GM21529 (cell line): ENCODE data around the gene EIF2D.
A peak's percentile ranks its signal among the peaks of the same experiment; 100 is the strongest.
"Not testable (repeated sequence)": the region's sequence is repeated elsewhere in the genome, so short reads cannot be mapped to it uniquely, and the experiment has no call there.

ENCODE experiments used
- ATAC-seq: cut with Tn5 transposase; IDR thresholded peaks from one replicate; pipeline ENCODE4 v1.9.1; 2021; ENCODE audit not compliant: unreplicated experiment

EIF2D gene

GRCh38 chr1:206588492-206588891 lies 23.8 kb downstream of the EIF2D start:
- no peak for ATAC-seq

GRCh38 chr1:206587904-206588303 lies 24.4 kb downstream of the EIF2D start:
- no peak for ATAC-seq

- ATAC-seq = no peak
These were observed 25.5 kb downstream of the EIF2D start for GRCh38 chr1:206586501-206587445.

GRCh38 chr1:206584683-206585082 lies 27.6 kb downstream of the EIF2D start:
- ATAC-seq = no peak

- no peak for ATAC-seq
These were observed 28.3 kb downstream of the EIF2D start for GRCh38 chr1:206583707-206584648.

- ATAC-seq = no peak
These were observed 29.1 kb downstream of the EIF2D start for GRCh38 chr1:206582971-206583706.

GRCh38 chr1:206582537-206582936 lies 29.7 kb downstream of the EIF2D start:
- no peak for ATAC-seq

- ATAC-seq = no peak
These were observed 30.7 kb downstream of the EIF2D start for GRCh38 chr1:206581571-206581981.

GRCh38 chr1:206581114-206581497 lies 31.2 kb downstream of the EIF2D start:
- ATAC-seq = not testable (repeated sequence)

GRCh38 chr1:206580438-206581113 lies 31.7 kb downstream of the EIF2D start:
- no peak for ATAC-seq

- peak; percentile 83 for ATAC-seq
These were observed 32.4 kb downstream of the EIF2D start for GRCh38 chr1:206579747-206580437.

- ATAC-seq = no peak
These were observed 33.3 kb downstream of the EIF2D start for GRCh38 chr1:206578978-206579374.

GRCh38 chr1:206578068-206578977 lies 33.9 kb downstream of the EIF2D start:
- ATAC-seq = no peak

- no peak for ATAC-seq
These were observed 34.6 kb downstream of the EIF2D start for GRCh38 chr1:206577626-206578025.

- ATAC-seq = no peak
These were observed 36.1 kb downstream of the EIF2D start for GRCh38 chr1:206575894-206576737.

GRCh38 chr1:206575165-206575893 lies 36.9 kb downstream of the EIF2D start:
- ATAC-seq = peak; percentile 26

GRCh38 chr1:206573762-206574161 lies 38.5 kb downstream of the EIF2D start:
- ATAC-seq = no peak
